Measurements from ENCODE around the gene LRRC4C. TPM values are rescaled to one million over a fixed set of nuclear protein-coding genes. Genes with fewer than 3 reads are reported as not detected.

LRRC4C gene
- total RNA-seq, 2 donors from 2014 or later: 1.3 TPM; not detected in 1

DNA sequence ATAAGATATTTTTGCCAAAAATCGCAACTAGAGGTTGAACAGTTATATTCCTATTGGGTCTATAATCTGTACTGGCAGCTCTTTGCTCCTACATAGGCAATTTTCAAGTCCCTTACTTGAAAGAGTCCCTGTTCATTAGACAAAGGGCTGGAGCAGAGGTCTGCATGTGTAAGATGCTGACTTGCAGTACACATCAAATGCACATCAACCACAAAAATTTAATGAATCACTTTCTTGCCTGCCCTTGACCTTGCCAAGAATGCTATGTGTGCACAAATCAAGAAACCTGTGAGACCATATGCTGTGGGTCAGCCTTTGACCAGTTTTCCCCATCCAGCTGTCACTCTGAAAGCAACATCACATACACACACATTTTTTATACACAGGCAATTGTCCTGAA lies 661.5 kb downstream of the LRRC4C start:
- DNase-seq: no peak
- WGBS, 2 donors: 13 to 19% methylated on average over 1 of the region's 1 CpG

GRCh38 chr11:40787224-40787623 lies 672.2 kb downstream of the LRRC4C start:
- H3K36me3 ChIP-seq (replicated peaks in 1 of 2; ENCODE audit: insufficient read depth in 1 of 2, low read depth in 2 of 2): no peaks in the 10 kb centered on the region
- 43 to 46% methylated on average over 5 of the region's 5 CpGs for WGBS, 2 donors
- H3K27me3 ChIP-seq: no peaks in the 10 kb centered on the region
- H3K9me3 ChIP-seq: no peaks in the 10 kb centered on the region
- DNase-seq (no peak), ATAC-seq (no peak)
- H3K27ac ChIP-seq: no peak overlapping the region
- no peaks in the 10 kb centered on the region for H3K4me1 ChIP-seq
- TF ChIP-seq CTCF (IDR thresholded peaks at IDR 0.05): no peak
- TF ChIP-seq POLR2A (IDR thresholded peaks at IDR 0.05): no peak
- intact Hi-C loops (cut with DNase I): no loop called here
- no peak overlapping the region for H3K4me3 ChIP-seq

More for the DNA sequence above, 661.5 kb downstream of the LRRC4C start:
- Histone ChIP-seq H3K4me3 (no peak overlapping the region), H3K9me3 (no peaks in the 10 kb centered on the region), H3K36me3 (replicated peaks in 1 of 2; ENCODE audit: insufficient read depth in 1 of 2, low read depth in 2 of 2) (no peaks in the 10 kb centered on the region), H3K27me3 (no peaks in the 10 kb centered on the region), H3K4me1 (no peaks in the 10 kb centered on the region), H3K27ac (no peak overlapping the region)
- intact Hi-C loops (cut with DNase I): no loop called here
- ATAC-seq: no peak
- TF ChIP-seq CTCF (IDR thresholded peaks at IDR 0.05) (no peak), POLR2A (IDR thresholded peaks at IDR 0.05) (no peak)

DNA sequence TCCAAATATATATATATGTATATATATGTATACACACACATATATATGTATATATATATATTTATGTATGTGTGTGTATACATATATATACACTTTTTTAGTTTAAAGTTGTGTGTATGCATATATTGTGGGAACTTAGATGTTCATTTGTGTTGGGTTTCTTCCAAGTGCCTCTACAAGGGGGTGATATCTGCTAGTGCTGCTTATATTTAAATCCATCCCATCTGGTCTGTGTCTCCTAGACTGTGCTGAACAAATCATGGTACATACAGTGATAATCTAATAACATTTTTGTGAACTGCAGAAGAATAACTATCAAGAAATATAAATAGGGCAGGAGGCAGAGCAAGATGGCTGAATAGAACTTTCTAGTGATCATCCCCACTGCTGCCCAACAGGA lies 696.4 kb downstream of the LRRC4C start:
- Histone ChIP-seq H3K4me3 (no peak overlapping the region), H3K9me3 (no peaks in the 10 kb centered on the region), H3K4me1 (no peaks in the 10 kb centered on the region), H3K27ac (no peak overlapping the region), H3K36me3 (replicated peaks in 1 of 2; ENCODE audit: insufficient read depth in 1 of 2, low read depth in 2 of 2) (no peaks in the 10 kb centered on the region), H3K27me3 (no peaks in the 10 kb centered on the region)
- no peak for ATAC-seq
- no peak for DNase-seq
- no peak for TF ChIP-seq CTCF (IDR thresholded peaks at IDR 0.05)
- intact Hi-C loops (cut with DNase I): no loop called here

- no peak overlapping the region for H3K27ac ChIP-seq
- H3K4me1 ChIP-seq: no peaks in the 10 kb centered on the region
- H3K27me3 ChIP-seq: no peaks in the 10 kb centered on the region
- TF ChIP-seq CTCF (IDR thresholded peaks at IDR 0.05) (no peak), POLR2A (IDR thresholded peaks at IDR 0.05) (no peak)
- intact Hi-C loops (cut with DNase I): no loop called here
- ATAC-seq (no peak), DNase-seq (no peak)
- H3K9me3 ChIP-seq: no peaks in the 10 kb centered on the region
- no peak overlapping the region for H3K4me3 ChIP-seq
- no peaks in the 10 kb centered on the region for H3K36me3 ChIP-seq (replicated peaks in 1 of 2; ENCODE audit: insufficient read depth in 1 of 2, low read depth in 2 of 2)
- WGBS, 2 donors: 61 to 64% methylated on average over 3 of the region's 3 CpGs
Measured at GRCh38 chr11:40759341-40759740, 700.1 kb downstream of the LRRC4C start.

DNA sequence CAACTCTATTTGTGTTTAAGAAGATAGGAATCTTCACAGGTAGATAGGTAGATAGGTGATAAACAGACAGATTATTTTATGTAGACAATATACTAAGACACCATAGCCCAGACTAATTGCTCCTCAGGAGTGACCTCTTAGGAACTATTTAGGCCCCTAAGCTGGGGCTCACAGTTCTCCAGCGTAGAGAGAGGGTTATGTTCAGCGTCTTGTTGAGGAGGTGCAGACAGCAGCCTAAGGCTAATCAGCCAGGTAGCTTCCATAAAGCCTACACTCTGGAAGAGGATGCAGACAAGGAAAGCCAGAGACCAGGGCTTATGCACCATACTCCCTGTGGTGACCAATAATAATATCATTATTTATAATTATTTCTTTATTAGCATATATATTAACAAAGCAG lies 705.2 kb downstream of the LRRC4C start:
- intact Hi-C loops (cut with DNase I): no loop called here
- Histone ChIP-seq H3K36me3 (replicated peaks in 1 of 2; ENCODE audit: insufficient read depth in 1 of 2, low read depth in 2 of 2) (no peaks in the 10 kb centered on the region), H3K27ac (no peak overlapping the region), H3K27me3 (no peaks in the 10 kb centered on the region), H3K4me3 (no peak overlapping the region), H3K4me1 (no peaks in the 10 kb centered on the region), H3K9me3 (no peaks in the 10 kb centered on the region)
- WGBS, 2 donors: 60 to 80% methylated on average over 2 of the region's 2 CpGs
- DNase-seq: no peak
- ATAC-seq: no peak
- TF ChIP-seq POLR2A (IDR thresholded peaks at IDR 0.05) (no peak), CTCF (IDR thresholded peaks at IDR 0.05) (no peak)
